ENCODE data around the gene SLC2A10.

DNA sequence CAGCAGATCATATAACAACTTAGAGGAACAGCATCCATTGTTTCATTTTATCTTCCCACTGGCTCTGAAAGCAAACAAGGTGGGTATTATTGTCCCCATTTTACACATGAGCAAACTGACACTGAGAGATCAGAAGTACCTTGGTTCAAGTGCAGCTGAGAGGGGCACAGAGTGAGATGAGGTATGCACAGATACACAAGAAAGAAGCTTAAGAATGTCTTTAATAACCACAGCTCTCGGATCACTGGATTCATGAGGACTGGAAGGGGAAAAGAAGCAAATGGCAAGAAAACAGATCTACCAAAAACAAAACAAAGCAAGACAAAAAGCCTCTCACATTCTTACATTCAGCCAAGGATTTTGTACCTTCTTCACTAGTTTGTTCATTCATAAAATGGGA lies 10.6 kb downstream of the SLC2A10 start:
- TF ChIP-seq CTCF (conservative IDR thresholded peaks at IDR 0.05 in 1 of 2, IDR thresholded peaks at IDR 0.05 in 1 of 2; ENCODE audit: low read depth in 1 of 2, low read length in 2 of 2): no peak
- TF ChIP-seq EZH2 (IDR thresholded peaks at IDR 0.05; ENCODE audit: low read length, missing control alignments): no peak
